ENCODE measurements around the gene RHOA.

The RHOA gene

DNA sequence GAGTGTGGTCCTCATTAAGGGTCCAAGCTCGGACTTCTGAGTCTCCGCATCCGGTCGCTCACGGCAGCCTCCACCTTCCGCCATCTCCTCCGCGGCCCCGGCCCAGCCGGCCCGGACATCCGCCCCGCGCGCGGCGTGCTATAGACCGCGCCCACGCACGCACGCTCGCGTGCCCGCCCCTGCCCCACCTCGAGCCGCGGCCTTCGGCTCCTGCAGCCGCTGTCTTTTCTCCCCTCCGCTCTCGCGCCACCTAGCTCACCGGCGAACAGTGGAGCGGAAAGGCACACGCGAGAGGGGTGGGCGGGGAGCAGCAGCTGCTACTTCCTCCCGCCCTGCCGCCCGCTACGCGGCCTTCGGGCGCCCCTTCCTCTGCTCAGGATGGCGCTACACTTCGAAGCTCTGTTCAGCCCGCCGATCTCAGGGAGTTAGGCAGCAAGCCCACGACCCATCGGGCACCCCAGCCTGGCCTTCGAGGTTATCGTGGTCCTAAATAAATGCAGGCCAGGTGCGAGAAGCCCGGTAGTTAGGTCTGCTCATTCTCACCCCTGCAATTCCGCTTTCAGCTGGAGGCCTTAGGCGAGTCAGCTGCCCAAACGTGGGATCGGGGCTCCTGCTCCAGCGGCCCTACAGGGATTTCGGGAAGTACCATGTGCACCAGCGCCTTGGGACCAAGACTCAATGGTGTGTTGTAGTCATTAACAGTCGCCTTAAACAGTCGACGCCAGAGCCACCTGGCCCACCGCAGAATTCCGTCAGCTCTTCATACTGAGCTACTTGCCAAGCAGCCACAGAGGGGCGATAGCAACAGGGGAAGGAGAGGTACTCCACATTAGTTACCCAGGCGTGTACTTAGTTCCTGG lies 71.6 kb downstream of the RHOA start, which contains the start of gene USP4 (continued):
- peak; percentile 92 for TF ChIP-seq ZBTB20 (tag by site-specific recombination; IDR thresholded peaks at IDR 0.05)
- TF ChIP-seq ZFP37 (tag by site-specific recombination; IDR thresholded peaks at IDR 0.05) = no peak
- TF ChIP-seq ZXDB (tag by site-specific recombination; IDR thresholded peaks at IDR 0.05) = peak; percentile 86
- TF ChIP-seq HOXD13 (CRISPR knock-in tag; IDR thresholded peaks at IDR 0.05; ENCODE audit: borderline replicate concordance) = no peak
- TF ChIP-seq ZNF404 (tag by site-specific recombination; IDR thresholded peaks at IDR 0.05) = no peak
- TF ChIP-seq, protein P1, sequence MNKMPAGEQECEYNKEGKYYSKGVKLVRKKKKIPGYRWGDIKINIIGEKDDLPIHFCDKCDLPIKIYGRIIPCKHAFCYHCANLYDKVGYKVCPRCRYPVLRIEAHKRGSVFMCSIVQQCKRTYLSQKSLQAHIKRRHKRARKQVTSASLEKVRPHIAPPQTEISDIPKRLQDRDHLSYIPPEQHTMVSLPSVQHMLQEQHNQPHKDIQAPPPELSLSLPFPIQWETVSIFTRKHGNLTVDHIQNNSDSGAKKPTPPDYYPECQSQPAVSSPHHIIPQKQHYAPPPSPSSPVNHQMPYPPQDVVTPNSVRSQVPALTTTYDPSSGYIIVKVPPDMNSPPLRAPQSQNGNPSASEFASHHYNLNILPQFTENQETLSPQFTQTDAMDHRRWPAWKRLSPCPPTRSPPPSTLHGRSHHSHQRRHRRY (tag by site-specific recombination; IDR thresholded peaks at IDR 0.05) = no peak
- TF ChIP-seq ZNF248 (tag by site-specific recombination; IDR thresholded peaks at IDR 0.05) = no peak
- peak; percentile 48 for TF ChIP-seq SCRT2 (tag by site-specific recombination; IDR thresholded peaks at IDR 0.05)
- no peak for TF ChIP-seq ZIC2 (tag by site-specific recombination; IDR thresholded peaks at IDR 0.05)
- no peak for TF ChIP-seq ZNF354C (tag by site-specific recombination; IDR thresholded peaks at IDR 0.05; ENCODE audit: borderline replicate concordance, low read depth)
- TF ChIP-seq, protein P2, sequence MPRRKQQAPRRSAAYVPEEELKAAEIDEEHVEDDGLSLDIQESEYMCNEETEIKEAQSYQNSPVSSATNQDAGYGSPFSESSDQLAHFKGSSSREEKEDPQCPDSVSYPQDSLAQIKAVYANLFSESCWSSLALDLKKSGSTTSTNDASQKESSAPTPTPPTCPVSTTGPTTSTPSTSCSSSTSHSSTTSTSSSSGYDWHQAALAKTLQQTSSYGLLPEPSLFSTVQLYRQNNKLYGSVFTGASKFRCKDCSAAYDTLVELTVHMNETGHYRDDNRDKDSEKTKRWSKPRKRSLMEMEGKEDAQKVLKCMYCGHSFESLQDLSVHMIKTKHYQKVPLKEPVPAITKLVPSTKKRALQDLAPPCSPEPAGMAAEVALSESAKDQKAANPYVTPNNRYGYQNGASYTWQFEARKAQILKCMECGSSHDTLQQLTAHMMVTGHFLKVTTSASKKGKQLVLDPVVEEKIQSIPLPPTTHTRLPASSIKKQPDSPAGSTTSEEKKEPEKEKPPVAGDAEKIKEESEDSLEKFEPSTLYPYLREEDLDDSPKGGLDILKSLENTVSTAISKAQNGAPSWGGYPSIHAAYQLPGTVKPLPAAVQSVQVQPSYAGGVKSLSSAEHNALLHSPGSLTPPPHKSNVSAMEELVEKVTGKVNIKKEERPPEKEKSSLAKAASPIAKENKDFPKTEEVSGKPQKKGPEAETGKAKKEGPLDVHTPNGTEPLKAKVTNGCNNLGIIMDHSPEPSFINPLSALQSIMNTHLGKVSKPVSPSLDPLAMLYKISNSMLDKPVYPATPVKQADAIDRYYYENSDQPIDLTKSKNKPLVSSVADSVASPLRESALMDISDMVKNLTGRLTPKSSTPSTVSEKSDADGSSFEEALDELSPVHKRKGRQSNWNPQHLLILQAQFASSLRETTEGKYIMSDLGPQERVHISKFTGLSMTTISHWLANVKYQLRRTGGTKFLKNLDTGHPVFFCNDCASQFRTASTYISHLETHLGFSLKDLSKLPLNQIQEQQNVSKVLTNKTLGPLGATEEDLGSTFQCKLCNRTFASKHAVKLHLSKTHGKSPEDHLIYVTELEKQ (tag by site-specific recombination; IDR thresholded peaks at IDR 0.05; ENCODE audit: borderline replicate concordance) = no peak
- no peak for TF ChIP-seq ZNF658 (tag by site-specific recombination; IDR thresholded peaks at IDR 0.05)
- TF ChIP-seq GFI1B (tag by site-specific recombination; IDR thresholded peaks at IDR 0.05) = no peak
- peak; percentile 46; the same call in 1 of the 2 replicates for TF ChIP-seq ZNF24 (tag by site-specific recombination; IDR thresholded peaks at IDR 0.05)
- peak; percentile 27; the same call in 1 of the 2 replicates for TF ChIP-seq ZNF777 (tag by site-specific recombination; IDR thresholded peaks at IDR 0.05; ENCODE audit: borderline replicate concordance)
- TF ChIP-seq ZNF776 (tag by site-specific recombination; IDR thresholded peaks at IDR 0.05; ENCODE audit: borderline replicate concordance) = no peak
- TF ChIP-seq ZNF10 (tag by site-specific recombination; IDR thresholded peaks at IDR 0.05) = peak; percentile 54; the same call in 1 of the 2 replicates
- TF ChIP-seq, protein P3, sequence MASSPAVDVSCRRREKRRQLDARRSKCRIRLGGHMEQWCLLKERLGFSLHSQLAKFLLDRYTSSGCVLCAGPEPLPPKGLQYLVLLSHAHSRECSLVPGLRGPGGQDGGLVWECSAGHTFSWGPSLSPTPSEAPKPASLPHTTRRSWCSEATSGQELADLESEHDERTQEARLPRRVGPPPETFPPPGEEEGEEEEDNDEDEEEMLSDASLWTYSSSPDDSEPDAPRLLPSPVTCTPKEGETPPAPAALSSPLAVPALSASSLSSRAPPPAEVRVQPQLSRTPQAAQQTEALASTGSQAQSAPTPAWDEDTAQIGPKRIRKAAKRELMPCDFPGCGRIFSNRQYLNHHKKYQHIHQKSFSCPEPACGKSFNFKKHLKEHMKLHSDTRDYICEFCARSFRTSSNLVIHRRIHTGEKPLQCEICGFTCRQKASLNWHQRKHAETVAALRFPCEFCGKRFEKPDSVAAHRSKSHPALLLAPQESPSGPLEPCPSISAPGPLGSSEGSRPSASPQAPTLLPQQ (tag by site-specific recombination; IDR thresholded peaks at IDR 0.05) = peak; percentile 22; the same call in 1 of the 2 replicates
- no peak for TF ChIP-seq ZNF239 (tag by site-specific recombination; IDR thresholded peaks at IDR 0.05)
- TF ChIP-seq, protein P4, sequence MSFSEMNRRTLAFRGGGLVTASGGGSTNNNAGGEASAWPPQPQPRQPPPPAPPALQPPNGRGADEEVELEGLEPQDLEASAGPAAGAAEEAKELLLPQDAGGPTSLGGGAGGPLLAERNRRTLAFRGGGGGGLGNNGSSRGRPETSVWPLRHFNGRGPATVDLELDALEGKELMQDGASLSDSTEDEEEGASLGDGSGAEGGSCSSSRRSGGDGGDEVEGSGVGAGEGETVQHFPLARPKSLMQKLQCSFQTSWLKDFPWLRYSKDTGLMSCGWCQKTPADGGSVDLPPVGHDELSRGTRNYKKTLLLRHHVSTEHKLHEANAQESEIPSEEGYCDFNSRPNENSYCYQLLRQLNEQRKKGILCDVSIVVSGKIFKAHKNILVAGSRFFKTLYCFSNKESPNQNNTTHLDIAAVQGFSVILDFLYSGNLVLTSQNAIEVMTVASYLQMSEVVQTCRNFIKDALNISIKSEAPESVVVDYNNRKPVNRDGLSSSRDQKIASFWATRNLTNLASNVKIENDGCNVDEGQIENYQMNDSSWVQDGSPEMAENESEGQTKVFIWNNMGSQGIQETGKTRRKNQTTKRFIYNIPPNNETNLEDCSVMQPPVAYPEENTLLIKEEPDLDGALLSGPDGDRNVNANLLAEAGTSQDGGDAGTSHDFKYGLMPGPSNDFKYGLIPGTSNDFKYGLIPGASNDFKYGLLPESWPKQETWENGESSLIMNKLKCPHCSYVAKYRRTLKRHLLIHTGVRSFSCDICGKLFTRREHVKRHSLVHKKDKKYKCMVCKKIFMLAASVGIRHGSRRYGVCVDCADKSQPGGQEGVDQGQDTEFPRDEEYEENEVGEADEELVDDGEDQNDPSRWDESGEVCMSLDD (tag by site-specific recombination; IDR thresholded peaks at IDR 0.05) = peak; percentile 42; the same call in 1 of the 2 replicates
- TF ChIP-seq KLF16 (tag by site-specific recombination; IDR thresholded peaks at IDR 0.05) = peak; percentile 48; the same call in 1 of the 2 replicates
- TF ChIP-seq HOXA7 (CRISPR knock-in tag; IDR thresholded peaks at IDR 0.05; ENCODE audit: borderline replicate concordance) = no peak
- TF ChIP-seq, protein P5, sequence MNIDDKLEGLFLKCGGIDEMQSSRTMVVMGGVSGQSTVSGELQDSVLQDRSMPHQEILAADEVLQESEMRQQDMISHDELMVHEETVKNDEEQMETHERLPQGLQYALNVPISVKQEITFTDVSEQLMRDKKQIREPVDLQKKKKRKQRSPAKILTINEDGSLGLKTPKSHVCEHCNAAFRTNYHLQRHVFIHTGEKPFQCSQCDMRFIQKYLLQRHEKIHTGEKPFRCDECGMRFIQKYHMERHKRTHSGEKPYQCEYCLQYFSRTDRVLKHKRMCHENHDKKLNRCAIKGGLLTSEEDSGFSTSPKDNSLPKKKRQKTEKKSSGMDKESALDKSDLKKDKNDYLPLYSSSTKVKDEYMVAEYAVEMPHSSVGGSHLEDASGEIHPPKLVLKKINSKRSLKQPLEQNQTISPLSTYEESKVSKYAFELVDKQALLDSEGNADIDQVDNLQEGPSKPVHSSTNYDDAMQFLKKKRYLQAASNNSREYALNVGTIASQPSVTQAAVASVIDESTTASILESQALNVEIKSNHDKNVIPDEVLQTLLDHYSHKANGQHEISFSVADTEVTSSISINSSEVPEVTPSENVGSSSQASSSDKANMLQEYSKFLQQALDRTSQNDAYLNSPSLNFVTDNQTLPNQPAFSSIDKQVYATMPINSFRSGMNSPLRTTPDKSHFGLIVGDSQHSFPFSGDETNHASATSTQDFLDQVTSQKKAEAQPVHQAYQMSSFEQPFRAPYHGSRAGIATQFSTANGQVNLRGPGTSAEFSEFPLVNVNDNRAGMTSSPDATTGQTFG (tag by site-specific recombination; IDR thresholded peaks at IDR 0.05; ENCODE audit: borderline replicate concordance) = no peak

Measured in HEK293 (cell line).